HG02798 (cell line): ENCODE data around the gene NKX6-2.
"Not testable (repeated sequence)": the region's sequence is repeated elsewhere in the genome, so short reads cannot be mapped to it uniquely, and the experiment has no call there.

Source experiments
- ATAC-seq: cut with Tn5 transposase; IDR thresholded peaks from one replicate; pipeline ENCODE4 v1.9.1; 2021; ENCODE audit warnings: mild to moderate bottlenecking; ENCODE audit not compliant: unreplicated experiment, poor library complexity

The NKX6-2 gene

DNA sequence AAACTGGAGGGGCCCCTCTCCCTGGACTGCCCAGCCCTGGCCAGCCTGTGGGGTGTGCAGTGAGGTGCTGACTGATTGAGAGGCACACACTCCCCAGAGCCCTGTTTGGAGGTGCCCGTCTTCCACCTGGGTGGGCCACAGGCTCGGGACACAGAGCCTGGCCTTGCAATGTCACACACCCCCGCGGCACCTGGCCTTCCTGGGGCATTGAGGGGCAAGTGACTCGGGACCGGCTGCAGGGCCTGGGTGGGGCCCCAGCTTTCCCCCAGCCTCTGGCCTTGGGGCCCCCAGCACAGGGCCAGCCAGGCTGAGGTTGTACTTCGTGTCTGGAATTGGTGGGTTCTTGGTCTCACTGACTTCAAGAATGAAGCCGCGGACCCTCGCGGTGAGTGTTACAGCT is 13.9 kb upstream of the NKX6-2 start:
- no peak for ATAC-seq

DNA sequence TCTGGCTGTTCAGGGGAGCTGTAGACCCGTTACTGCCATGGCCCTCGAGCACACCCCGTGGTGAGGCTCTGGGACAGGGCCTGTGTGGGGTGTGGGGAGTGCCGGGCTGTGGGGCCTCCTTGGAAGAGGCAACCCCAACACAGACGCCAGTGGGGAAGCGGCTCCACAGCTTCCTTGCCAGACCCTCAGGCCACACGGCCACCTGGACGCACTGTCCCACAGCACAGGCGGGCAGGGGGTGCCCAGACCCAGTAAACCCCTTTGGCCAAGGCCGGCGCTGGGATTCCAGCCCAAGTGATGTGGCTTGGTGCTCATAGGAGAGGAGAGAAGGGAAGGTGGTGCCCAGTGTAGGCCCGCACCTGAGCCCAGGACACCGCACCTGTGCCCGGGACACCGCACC is 12.9 kb upstream of the NKX6-2 start:
- ATAC-seq: no peak

DNA sequence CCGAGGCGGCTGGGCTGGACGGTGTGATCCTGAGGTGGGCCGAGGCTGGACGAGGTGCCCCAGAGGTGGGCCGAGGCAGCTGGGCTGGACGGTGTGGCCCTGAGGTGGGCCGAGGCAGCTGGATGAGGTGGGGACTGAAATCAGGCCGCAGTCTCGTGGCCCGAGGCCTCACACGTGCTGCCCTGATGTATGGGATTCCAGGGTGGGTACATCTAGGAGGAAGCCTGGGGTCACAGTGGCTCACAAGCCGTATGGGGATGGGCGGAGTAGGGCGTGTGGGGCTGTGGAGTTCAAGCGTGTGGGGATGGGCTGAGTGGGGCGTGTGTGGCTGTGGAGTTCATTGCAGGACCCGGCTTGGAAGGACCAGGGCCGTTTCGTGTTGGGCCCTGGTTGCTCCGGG is 12.5 kb upstream of the NKX6-2 start:
- ATAC-seq: no peak

DNA sequence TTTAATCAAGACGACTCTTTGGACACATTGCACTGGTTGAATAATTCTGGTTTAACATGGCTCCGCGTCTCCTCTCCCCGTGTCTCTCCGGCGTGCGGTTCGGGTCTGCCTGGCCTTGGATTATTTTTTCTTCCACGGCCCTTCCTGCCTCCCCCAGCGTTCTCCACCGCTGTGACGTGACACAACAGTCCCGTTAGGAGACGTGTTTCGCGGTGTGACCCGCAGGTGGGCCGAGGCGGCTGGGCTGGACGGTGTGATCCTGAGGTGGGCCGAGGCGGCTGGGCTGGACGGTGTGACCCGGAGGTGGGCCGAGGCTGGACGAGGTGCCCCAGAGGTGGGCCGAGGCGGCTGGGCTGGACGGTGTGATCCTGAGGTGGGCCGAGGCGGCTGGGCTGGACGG is 12.0 kb upstream of the NKX6-2 start:
- not testable (repeated sequence) for ATAC-seq

DNA sequence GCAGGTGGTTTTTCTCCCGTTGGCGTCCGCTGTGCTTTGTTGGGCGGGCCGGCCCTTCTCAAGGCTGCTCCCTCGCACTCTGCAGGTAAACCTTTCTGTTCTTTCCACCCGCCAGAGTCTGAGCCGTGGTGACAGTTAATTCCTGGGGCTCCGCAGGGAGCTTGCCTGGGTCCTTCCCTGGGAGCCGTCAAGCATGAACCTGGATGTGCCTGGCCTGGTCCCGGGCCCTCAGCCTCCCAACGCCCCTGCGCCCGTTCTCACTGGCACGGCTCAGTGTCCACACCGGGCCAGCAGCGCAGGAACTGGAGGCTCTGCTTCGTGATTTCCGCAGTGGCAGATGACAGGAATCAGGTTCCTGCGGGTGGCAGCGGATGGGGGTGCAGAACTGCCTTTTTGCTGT is 10.9 kb upstream of the NKX6-2 start:
- ATAC-seq: no peak

DNA sequence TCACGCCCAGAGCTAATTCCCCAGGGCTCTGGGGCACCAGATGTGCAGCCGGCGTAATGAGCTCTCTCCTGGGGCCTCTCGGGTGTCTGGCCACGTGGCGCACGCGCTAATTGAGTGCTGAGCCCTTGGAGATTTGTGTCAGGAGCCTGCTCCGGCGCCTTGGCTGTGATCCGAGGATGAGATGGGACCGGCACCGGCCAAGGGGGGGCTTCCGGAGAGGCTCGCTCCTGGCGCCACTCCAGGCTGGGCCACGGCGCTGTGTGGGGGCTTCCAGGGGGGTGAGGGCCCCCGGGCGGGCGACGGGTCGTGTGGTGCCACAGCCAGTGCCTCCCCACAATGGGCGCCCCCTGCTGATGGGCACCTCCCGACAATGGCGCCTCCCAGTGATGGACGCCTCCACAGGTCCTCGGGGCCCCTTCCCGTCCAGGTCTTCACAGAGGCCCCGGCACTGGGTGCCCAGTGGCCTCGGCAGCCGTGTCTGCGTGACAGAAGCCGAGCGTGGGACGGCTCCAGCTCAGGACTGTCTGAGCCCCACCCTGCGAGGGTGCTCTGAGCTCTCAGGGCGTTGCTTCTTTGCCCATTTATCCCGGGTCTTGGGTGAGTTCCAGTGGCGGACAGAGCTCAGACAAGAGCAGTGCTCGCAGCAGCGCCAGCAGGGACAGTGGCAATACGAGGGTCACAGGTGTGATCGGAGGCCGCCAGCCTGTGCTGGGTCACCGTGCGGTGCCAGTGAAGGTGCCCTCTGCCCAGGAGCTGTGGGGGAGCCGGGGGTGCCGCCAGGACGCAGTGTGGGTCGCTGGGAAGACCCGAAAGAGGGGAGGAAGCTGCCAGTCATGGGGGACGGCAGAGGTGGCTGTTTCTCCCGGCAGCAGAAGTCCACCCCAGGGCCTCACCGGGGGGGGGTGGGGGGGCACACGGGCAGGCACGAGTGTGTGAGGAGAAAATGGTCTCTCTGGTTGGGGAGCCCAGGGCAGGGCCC is 8.2 kb upstream of the NKX6-2 start:
- no peak for ATAC-seq

DNA sequence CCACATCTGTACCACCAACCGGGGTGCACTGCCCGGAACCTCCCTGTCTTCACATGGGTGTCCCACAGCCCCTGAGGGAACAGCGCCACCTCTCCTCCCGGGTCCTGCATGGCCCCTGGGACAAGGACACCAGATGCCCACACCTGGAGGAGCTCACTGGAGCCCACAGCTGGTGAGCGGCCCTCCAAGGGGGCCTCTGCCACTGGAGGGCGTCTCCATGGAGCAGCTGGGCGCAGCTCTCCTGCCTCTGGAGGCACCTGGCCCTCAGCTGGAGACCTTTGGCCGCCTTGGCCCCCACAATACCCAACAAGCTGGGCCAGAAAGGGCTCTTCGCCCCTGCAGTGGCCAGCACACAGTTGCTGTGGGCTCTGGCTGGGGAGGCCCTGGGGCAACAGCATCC is 7.3 kb upstream of the NKX6-2 start:
- ATAC-seq: no peak

DNA sequence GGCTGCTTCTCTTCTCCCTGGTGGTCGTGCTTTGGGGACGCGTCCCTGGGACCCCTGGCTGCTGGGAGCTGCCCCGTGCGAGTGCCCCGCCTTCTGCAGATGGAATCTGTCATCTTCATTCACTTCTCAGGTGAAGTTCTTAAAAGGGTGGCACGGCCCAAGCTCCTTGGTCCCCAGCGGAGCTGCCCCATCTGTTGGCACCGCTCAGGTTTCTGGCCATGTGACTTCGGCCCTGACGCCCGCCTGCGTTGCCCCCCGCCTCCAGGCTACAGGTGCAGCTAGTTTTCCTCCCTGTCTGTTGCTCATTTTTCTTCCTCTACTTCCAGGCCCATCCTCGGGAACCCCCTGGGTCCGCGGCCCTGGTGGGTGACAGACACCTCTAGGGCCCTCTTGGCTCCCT is 6.8 kb upstream of the NKX6-2 start:
- no peak for ATAC-seq

DNA sequence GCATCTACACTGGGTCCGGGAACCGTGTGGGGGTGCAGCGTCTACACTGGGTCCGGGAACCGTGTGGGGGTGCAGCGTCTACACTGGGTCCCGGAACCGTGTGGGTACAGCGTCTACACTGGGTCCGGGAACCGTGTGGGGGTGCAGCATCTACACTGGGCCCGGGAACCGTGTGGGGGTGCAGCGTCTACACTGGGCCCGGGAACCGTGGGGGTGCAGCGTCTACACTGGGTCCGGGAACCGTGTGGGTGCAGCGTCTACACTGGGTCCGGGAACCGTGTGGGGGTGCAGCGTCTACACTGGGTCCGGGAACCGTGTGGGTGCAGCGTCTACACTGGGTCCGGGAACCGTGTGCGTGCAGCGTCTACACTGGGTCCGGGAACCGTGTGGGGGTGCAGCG is 6.2 kb upstream of the NKX6-2 start:
- not testable (repeated sequence) for ATAC-seq

DNA sequence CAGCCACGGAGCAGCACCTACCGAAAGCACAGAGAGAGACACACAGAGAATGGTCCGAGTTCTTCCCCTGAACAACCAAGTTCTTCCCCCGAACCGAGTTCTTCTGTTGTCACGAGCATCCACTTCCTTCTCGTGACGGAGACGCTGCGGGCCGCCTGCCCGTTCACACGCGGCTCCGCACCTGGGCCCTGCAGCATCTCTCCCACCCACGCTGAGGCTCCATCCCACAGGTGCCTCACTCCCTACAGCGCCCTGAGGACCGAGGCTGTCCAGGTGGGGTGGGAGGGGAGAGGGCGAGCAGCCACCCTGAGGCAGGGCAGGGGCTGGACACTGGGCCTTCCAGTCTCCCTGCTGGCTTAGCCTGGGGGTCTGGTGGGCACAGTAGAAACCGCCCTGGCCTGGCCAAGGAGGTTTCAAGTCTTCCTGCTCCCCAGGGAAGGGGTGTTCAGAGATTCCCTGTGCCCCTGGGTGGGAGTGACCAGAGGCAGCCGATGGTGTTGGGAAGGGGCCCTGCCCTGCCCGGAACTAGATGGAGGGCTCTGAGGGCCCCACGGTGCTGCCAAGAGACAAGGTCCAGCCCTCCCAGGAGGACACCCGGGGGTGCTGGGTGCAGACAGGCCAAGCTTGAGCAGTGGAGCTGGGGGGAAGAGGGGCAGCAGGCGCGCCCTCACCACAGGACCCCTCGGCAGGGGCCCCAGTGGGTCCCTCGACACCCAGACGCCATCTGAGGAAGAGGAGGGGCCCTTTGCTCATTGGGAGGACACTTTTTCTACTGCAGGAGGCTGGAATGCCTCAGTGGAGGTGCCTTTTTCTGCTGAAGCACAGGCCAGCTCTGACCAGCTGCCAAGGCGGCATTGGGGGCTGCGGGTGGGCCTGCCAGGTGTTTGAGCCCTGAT is 5.2 kb upstream of the NKX6-2 start:
- no peak for ATAC-seq

DNA sequence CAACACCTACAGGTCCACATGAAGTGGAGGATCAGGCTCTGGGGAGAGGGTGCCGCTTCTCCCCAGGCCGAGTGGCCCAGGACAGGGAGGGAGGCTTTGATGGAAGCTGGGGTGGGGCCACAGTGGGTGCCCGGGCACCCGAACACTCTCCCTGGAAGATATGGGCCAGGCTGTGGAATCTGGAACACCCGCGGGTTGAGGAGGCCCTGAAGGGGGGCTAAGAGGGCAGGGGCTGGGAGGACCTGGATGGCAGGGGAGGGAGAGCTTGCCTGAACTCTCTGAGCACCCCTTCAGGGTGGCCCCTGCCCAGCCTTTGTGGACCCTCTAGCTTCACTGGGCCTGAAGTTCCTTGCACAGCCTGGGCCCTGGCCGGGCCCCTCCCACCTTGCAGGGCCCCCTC is 4.5 kb upstream of the NKX6-2 start:
- no peak for ATAC-seq

DNA sequence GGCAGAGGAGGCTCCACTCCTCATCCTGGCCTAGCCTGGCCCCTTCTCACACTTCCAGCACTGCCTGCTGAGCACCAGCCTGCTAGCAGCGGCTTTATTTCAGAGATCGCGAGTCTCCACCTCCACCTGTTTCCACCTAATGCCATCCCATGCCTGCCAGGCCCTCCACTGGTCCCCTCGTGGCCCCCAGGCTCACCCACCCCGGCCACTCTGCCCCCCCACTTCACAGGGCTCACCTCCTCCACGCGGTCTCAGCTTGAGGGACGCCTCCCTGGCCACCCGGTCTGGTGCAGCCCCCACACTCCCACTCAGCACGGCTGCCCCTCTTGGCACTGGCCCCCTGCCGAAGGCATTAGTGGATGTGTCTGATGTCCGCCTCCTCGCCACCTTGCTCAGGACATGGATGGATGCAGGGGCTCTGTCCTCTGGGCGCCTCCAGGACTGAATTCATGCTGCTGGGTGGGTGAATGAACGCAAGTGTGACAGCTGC is 3.8 kb upstream of the NKX6-2 start:
- ATAC-seq: no peak

DNA sequence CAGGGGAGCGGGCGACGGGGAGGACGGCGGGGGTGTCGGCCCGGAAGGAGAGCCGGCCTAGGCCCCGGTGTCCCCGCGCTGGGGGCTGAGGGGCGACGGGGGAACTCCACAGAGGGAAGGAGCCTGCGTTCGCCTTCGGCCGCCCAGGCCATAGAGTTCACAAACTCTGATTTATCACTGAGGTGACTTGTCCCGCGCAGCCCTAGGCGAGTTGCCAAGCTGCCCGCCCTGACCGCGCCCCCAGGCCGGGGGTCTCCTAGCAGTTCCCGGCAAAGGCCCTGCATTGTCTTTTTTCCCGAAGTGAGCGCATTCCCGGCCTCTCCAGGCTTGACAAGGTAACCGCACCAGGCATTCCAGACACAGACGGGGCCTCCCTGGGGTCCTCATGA is 2.9 kb upstream of the NKX6-2 start:
- ATAC-seq: no peak

DNA sequence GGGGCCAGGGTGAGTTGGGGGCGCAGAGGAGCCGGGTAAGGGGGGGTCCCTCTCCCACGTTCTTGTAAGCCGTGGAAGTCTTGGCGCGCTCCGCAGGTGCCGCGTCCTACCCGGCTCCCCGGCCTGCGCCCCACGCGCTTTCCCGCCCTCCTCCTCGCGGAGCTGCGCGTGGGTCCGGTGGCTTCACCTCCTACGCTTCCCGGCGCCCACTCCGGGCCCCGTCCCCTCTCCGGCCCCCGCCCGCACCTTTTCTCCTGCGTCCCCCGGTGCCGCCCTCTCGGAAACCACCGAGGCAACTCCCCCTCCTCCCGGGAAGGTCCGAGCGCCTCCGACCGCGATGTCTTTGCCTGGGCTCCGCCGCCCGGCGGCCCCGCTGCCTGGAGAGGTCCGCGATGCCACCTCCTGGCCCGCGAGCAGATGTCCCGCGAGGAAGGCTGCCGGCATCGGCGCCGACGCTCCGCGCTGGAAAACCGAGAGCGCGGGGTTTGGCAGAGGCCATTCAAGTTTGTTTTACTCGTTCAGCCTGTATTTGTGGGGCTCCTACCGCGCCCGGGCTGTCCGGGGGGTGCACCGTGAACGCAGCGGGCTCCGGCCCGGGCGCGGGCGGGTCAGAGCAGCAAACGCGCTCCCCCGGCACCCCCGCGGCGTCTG is 2.4 kb upstream of the NKX6-2 start:
- no peak for ATAC-seq

DNA sequence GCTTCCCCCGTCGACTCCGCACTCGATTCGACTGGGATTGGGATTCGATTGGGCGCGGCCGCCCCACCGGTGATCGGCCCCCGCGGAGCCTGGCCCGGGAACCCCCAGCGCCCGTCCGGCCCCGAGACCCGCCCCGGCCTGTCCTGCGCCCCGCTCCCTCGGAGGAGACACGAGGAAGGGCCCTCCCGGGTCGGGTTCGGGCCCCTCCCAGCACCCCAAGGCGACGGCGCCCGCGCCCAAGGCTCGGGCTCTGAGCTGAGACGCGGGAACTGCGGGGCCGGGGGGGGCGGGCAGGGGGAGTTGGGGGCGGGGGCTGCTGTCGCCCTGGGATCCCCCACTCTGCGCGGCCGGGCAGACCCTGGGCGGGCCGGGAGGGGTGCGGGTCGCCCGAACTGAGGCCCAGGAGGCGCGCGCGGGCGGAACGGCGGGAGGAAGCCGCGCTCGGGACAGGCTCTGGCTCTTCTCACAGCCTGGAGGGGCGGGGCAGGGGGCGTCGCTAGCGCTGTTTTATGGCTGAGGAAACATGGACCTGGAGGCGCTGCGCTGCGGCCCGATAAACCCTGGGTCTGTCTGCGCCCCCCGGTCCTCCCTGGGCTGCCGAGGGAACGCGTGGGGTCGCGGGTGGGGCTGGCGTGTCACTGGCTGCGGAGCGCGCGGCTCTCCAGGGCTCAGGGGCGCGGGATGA is 1.7 kb upstream of the NKX6-2 start:
- no peak for ATAC-seq

DNA sequence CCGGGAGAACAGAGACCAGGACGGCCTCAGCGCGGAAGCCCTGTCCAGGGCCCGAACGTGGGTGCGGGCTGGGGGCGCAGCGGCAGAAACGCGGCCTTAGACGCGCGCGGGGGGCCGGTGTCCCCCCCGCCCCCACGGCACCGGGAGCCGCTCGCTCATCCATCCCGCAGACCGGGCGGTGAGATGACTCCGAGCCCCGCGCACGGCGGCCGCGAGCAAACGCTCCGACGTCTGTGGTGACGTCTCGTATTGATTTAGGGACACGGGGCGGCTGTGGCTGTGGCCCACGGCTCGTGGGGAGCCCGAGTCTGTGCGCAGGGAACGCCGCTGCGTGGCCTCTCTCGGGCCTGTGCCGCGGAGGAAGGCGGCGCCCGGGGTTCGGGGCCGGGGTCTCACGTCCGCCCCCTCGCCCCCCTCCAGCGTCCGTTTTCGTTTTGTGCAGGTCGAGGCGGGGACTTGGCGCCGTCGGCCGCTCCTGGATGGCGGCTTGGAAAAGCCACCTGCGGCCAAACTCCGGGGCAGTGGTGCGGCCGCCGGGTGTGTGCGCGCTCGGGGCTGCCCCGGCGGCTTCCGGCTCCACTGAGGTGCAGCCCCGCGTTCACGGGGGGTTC is 1.0 kb upstream of the NKX6-2 start:
- ATAC-seq: no peak

DNA sequence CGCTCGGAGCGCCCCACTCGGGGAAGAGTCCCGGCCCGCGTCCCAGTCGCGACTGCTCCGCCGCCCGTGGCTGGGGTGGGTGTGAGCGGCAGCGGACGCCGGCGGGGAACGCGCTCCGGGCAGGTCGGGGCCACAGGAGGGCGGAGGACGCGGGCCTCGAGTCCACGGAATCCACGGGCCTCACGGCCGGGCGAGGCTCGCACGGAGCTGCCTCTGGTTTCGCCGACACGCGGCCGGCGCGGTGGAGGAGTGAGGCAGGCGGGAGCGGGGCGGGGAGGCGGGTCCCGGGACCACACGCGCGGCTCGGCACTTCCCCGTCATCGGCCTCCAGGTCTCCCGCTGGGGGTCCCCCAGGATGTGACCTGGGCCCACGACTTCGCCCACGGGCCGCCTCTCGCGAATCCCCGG is 533 bp upstream of the NKX6-2 start:
- no peak for ATAC-seq

DNA sequence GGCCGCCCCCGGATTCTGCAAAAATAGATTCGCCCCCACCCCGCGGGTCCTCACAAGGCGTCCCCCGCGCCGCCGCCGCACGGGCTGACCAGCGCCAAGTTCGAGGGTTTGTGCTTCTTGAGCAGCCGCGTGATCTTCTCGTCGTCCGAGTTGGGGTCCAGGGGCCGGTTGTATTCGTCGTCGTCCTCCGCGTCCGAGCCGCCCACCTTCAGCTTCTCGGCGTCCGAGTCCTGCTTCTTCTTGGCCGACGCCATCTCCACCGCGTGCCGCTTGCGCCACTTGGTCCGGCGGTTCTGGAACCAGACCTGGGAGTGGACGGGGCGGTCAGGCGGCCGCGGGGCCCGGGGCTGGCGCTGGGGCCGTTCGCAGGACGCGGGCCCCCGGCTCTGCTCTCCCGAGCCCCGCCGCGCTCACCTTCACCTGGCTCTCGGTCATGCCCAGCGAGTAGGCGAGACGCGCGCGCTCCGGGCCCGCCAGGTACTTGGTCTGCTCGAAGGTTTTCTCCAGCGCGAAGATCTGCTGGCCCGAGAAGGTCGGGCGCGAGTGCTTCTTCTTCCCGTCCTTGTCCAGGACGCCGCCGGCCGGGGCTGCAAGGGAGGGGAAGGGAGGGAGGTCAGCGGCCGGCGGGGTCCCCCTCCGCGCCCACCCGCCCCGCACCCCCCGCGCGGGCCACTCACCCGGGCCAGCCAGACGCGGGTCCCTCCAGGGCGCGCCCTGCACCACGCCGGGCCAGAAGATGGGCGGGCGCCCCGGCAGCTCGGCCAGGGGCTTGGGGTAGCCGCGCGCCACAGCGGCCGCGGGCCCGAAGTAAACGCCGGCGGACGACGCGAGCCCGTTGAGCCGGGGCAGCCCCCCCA is 853 bp downstream of the NKX6-2 start:
- ATAC-seq: no peak
